NCI-H2171 (cell line): ENCODE data around the gene ZNFX1.

Experiments used
- DNase-seq: peaks from one replicate; lab custom pipeline; 2025; lab: John Stamatoyannopoulos, UW

ZNFX1 gene

GRCh38 chr20:49292010-49292409, 14.2 kb upstream of the ZNFX1 start:
- DNase-seq: no peak

GRCh38 chr20:49291200-49291599, 13.3 kb upstream of the ZNFX1 start:
- DNase-seq: no peak

- no peak for DNase-seq
Observed at GRCh38 chr20:49290608-49291191, 12.8 kb upstream of the ZNFX1 start.

GRCh38 chr20:49288784-49289696, 11.2 kb upstream of the ZNFX1 start:
- no peak for DNase-seq

GRCh38 chr20:49288250-49288751, 10.4 kb upstream of the ZNFX1 start:
- DNase-seq: no peak

GRCh38 chr20:49287555-49288249, 9.8 kb upstream of the ZNFX1 start:
- no peak for DNase-seq

- no peak for DNase-seq
Observed at GRCh38 chr20:49286689-49287551, 9.1 kb upstream of the ZNFX1 start.

GRCh38 chr20:49285813-49286494, 8.1 kb upstream of the ZNFX1 start:
- no peak for DNase-seq

GRCh38 chr20:49285233-49285668, 7.4 kb upstream of the ZNFX1 start:
- no peak for DNase-seq

- no peak for DNase-seq
Observed at GRCh38 chr20:49284818-49285217, 7.0 kb upstream of the ZNFX1 start.

- DNase-seq: no peak
Observed at GRCh38 chr20:49283703-49284625, 6.1 kb upstream of the ZNFX1 start.

- DNase-seq: no peak
Observed at GRCh38 chr20:49283176-49283702, 5.4 kb upstream of the ZNFX1 start.

- no peak for DNase-seq
Observed at GRCh38 chr20:49282584-49283171, 4.8 kb upstream of the ZNFX1 start.

GRCh38 chr20:49281913-49282467, 4.1 kb upstream of the ZNFX1 start:
- no peak for DNase-seq

- DNase-seq: no peak
Observed at GRCh38 chr20:49281059-49281912, 3.4 kb upstream of the ZNFX1 start.

- DNase-seq: no peak
Observed at GRCh38 chr20:49280463-49281058, 2.7 kb upstream of the ZNFX1 start.

- DNase-seq: no peak
Observed at GRCh38 chr20:49279677-49280462, 2.0 kb upstream of the ZNFX1 start.
